Stomach (tissue), 9 donors: Measurements from ENCODE around the gene TAMM41. TPM values are rescaled to one million over a fixed set of nuclear protein-coding genes. Genes with fewer than 3 reads are reported as not detected.
A peak's percentile ranks its signal among the peaks of the same experiment; 100 is the strongest.

ENCODE experiments used
- DNase-seq, 2 donors: peaks; one replicate each; pipeline versions ENCODE4 v3.0.0 to v3.0.0-alpha.2; 2013 to 2019
- H3K27ac ChIP-seq, 5 donors: fragments of 200-600 bp in 4 of 5; sonication (generic) in 4 of 5; one replicate each; pipeline ENCODE4 v1.5.1; 2013 to 2019; ENCODE audit warnings: mild to moderate bottlenecking in 1 of 5, moderate library complexity in 1 of 5
- H3K27me3 ChIP-seq, 3 donors: fragments of 200-600 bp; sonication (generic); one replicate each; pipeline ENCODE4 v1.5.1; 2017 to 2019; ENCODE audit warnings: mixed run types in 1 of 3
- H3K36me3 ChIP-seq, 4 donors: fragments of 200-600 bp; sonication (generic); 1 replicate in 3 of 4; 2 replicates in 1 of 4; pipeline ENCODE4 v1.5.1; 2016 to 2019
- H3K4me1 ChIP-seq, 4 donors: fragments of 200-600 bp; sonication (generic); one replicate each; pipeline ENCODE4 v1.5.1; 2016 to 2019
- H3K4me3 ChIP-seq, 4 donors: fragments of 200-600 bp; sonication (generic) in 3 of 4; one replicate each; pipeline ENCODE4 v1.5.1; 2016 to 2019; ENCODE audit warnings: mild to moderate bottlenecking in 1 of 4
- H3K9me3 ChIP-seq, 4 donors: fragments of 200-600 bp; sonication (generic); one replicate each; pipeline ENCODE4 v1.5.1; 2016 to 2019
- EP300 ChIP-seq: sonication (generic); formaldehyde crosslinking; IDR thresholded peaks from one replicate; pipeline ENCODE4 v1.6.1; 2017; ENCODE audit warnings: antibody characterized with exemption
- POLR2A ChIP-seq, 4 donors: fragments of 450-650 bp; IDR thresholded peaks; one replicate each; pipeline ENCODE4 v1.6.1; 2016; ENCODE audit warnings: antibody characterized with exemption in 4 of 4, control low read depth in 2 of 4, mild to moderate bottlenecking in 1 of 4, moderate library complexity in 1 of 4
- POLR2AphosphoS5 ChIP-seq, 3 donors: sonication (generic); formaldehyde crosslinking; IDR thresholded peaks; one replicate each; pipeline ENCODE4 v1.6.1; 2016; ENCODE audit warnings: antibody characterized with exemption in 3 of 3
- WGBS, 5 donors: extraction: QIAGEN DNeasy Blood & Tissue Kit in 3 of 5; methylation state at CpG; one replicate each; pipeline versions ENCODE4 v1.1.5 to v1.1.7; 2013 to 2018; 5-methylcytosine and 5-hydroxymethylcytosine counted together
- intact Hi-C: fragments of 100-400 bp; cut with DNase I; formaldehyde crosslinking; loops from one replicate; pipeline ENCODE4 v1.15.1; 2023; ENCODE audit warnings: low total_unique reads
- polyA plus RNA-seq, 3 donors: library from polyadenylated mRNA; stranded (reverse); fragments of 200-250 nt; gene quantifications; one replicate each; pipeline ENCODE4 v1.2.3, GENCODE V29; 2013
- total RNA-seq, 5 donors: library from RNA; depleted of rRNA; stranded (reverse); fragments of >200 nt; gene quantifications; one replicate each; pipeline versions ENCODE4 v1.1.0 to v1.2.3, GENCODE V29; 2014 to 2016
- TF ChIP-seq, protein P1 (sequence below), 7 experiments: fragments of 450-650 bp in 4 of 7; fragments of 200-600 bp in 3 of 7; sonication (generic) in 3 of 7; IDR thresholded peaks; one replicate each; pipeline ENCODE4 v1.5.1; 2016 to 2019; ENCODE audit warnings: antibody characterized with exemption in 7 of 7, control low read depth in 2 of 7, mild to moderate bottlenecking in 1 of 7
- donor health status: healthy with polysubstance abuse.
- donor health status: Bipolar disorder and iron deficiency.
- donor health status: healthy.

TAMM41 gene
- total and polyA plus RNA-seq, 8 donors: 4.3 to 22.9 (median 8.7) TPM

DNA sequence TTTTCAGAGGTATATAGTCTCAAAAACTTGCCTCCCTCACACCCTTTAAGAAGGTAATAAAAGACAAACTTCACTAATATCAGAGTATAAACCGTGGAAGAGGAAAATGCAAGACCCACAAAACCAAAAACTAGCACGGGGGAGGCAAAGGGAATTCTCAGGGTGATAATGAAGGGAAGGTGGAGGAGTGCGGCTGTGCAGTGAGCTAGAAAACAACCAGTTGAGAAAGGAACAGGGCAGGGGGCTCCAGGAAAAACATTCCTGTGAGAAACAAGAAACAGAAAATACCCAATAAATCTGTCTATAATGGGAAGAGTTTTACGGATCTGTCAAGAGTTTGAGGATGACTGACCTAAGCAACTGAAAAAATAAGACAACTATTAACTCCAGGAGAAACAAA lies 31.6 kb downstream of the TAMM41 start:
- whole genome bisulfite sequencing, 5 donors: 89 to 92% (median 90%) methylated on average over 4 of the region's 4 CpGs
- H3K36me3 ChIP-seq: peaks cover 10 to 90% (median 74%) of the 10 kb centered on the region in 4 donors

DNA sequence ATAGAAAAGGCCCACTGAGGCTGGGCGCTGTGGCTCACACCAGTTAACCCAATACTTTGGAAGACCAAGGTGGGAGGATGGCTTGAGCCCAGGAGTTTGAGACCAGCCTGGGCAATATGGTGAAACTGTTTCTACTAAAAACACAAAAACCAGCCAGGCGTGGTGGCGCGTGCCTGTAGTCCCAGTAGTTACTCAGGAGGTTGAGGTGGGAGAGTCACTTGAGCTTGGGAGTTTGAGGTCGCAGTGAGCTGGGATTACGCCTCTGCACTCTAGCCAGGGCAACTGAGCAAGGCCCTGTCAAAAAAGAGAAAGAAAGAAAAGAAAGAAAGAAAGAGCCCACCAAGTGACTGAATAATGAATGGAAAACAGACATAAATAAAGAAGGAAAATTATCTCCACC lies 32.0 kb downstream of the TAMM41 start:
- Histone ChIP-seq H3K36me3 (peaks cover 10 to 90% (median 74%) of the 10 kb centered on the region in 4 donors), H3K4me3 (no peak overlapping the region), H3K27me3 (no peaks in the 10 kb centered on the region), H3K9me3 (no peaks in the 10 kb centered on the region), H3K4me1 (peaks cover 0 to 8% (median 2%) of the 10 kb centered on the region in 4 donors), H3K27ac (no peak overlapping the region)
- 93 to 98% (median 98%) methylated on average over 6 of the region's 6 CpGs for WGBS, 5 donors
- TF ChIP-seq, protein P1, sequence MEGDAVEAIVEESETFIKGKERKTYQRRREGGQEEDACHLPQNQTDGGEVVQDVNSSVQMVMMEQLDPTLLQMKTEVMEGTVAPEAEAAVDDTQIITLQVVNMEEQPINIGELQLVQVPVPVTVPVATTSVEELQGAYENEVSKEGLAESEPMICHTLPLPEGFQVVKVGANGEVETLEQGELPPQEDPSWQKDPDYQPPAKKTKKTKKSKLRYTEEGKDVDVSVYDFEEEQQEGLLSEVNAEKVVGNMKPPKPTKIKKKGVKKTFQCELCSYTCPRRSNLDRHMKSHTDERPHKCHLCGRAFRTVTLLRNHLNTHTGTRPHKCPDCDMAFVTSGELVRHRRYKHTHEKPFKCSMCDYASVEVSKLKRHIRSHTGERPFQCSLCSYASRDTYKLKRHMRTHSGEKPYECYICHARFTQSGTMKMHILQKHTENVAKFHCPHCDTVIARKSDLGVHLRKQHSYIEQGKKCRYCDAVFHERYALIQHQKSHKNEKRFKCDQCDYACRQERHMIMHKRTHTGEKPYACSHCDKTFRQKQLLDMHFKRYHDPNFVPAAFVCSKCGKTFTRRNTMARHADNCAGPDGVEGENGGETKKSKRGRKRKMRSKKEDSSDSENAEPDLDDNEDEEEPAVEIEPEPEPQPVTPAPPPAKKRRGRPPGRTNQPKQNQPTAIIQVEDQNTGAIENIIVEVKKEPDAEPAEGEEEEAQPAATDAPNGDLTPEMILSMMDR (IDR thresholded peaks at IDR 0.05): no peak
- no peak for TF ChIP-seq POLR2A (IDR thresholded peaks at IDR 0.05)
- no peak for TF ChIP-seq EP300
- no peak for TF ChIP-seq POLR2AphosphoS5 (IDR thresholded peaks at IDR 0.05)
- intact Hi-C loops: no loop called here
- DNase-seq: no peak

More for the DNA sequence above, 31.6 kb downstream of the TAMM41 start:
- no peaks in the 10 kb centered on the region for H3K9me3 ChIP-seq
- intact Hi-C loops: no loop called here
- no peaks in the 10 kb centered on the region for H3K27me3 ChIP-seq
- H3K4me3 ChIP-seq: no peak overlapping the region
- H3K27ac ChIP-seq: no peak overlapping the region
- DNase-seq: no peak
- H3K4me1 ChIP-seq: peaks cover 0 to 5% (median 2%) of the 10 kb centered on the region in 4 donors
- TF ChIP-seq, protein P1 (IDR thresholded peaks at IDR 0.05): no peak
- TF ChIP-seq POLR2AphosphoS5 (IDR thresholded peaks at IDR 0.05) (no peak), POLR2A (IDR thresholded peaks at IDR 0.05) (no peak), EP300 (no peak)

DNA sequence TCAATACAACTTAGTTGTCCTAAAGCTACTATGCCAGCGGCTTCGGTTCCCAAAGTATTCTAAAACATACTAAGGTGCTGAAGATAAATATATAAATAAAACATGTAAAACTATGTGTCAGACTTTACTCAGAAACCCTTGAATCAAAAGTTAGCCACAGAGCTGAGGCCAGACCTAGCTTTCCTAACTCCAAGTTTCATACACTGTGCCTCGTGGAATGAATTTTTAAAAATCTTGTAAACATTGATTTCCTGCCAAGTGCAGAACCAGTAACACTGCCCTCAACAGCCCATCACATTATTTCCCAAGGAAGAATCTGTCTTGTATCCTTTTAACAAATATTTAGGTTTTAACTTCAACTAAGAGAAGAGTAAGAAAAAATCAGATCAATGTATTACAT lies 36.4 kb downstream of the TAMM41 start:
- H3K9me3 ChIP-seq: no peaks in the 10 kb centered on the region
- DNase-seq: no peak
- 45 to 64% (median 62%) methylated on average over 3 of the region's 3 CpGs for WGBS, 5 donors
- peaks cover 0 to 16% (median 5%) of the 10 kb centered on the region in 4 donors for H3K4me1 ChIP-seq
- peak in 1 of 3 donors; percentile 25 for TF ChIP-seq POLR2AphosphoS5 (IDR thresholded peaks at IDR 0.05)
- TF ChIP-seq, protein P1 (IDR thresholded peaks at IDR 0.05): no peak
- no peaks in the 10 kb centered on the region for H3K27me3 ChIP-seq
- peak overlapping the region in 3 of 5 donors; percentile 45 to 56 (median 47) for H3K27ac ChIP-seq
- peaks cover 16 to 88% (median 78%) of the 10 kb centered on the region in 4 donors for H3K36me3 ChIP-seq
- intact Hi-C loops: no loop called here
- no peak overlapping the region for H3K4me3 ChIP-seq

DNA sequence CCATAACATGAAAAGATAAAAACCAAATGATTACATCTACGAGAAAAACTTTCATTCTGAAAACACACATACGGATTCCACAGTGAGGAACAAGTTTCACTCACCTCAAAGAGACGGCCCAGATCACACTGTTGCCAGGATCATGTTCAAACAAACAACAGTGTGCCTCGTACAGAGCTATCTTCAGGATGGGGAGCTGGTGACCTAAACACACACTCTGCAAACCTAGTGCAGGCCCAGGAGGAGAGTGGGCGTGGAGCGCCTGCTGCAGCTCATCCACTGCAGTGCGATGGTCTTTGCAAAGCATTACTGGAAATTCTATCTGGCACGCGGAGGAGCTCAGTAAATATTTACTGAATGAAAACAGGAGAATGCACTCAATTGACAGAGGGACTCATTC lies 38.5 kb downstream of the TAMM41 start:
- H3K27me3 ChIP-seq: no peaks in the 10 kb centered on the region
- no peak for TF ChIP-seq POLR2A (IDR thresholded peaks at IDR 0.05)
- TF ChIP-seq, protein P1 (IDR thresholded peaks at IDR 0.05): no peak
- no peak for TF ChIP-seq EP300
- TF ChIP-seq POLR2AphosphoS5 (IDR thresholded peaks at IDR 0.05): no peak
- H3K4me1 ChIP-seq: peaks cover 0 to 16% (median 5%) of the 10 kb centered on the region in 4 donors
- intact Hi-C loops: no loop called here
- H3K4me3 ChIP-seq: no peak overlapping the region
- H3K36me3 ChIP-seq: peaks cover 16 to 73% (median 64%) of the 10 kb centered on the region in 4 donors
- no peaks in the 10 kb centered on the region for H3K9me3 ChIP-seq
- peak in 1 of 2 donors; percentile 46 for DNase-seq
- 52 to 72% (median 63%) methylated on average over 9 of the region's 9 CpGs for WGBS, 5 donors
- H3K27ac ChIP-seq: peak overlapping the region in 2 of 5 donors; percentile 15 to 56
